DND-41 (cell line): ENCODE results near the gene TWF2.

Experiments
- ATAC-seq: fragments of 200-7000 bp; cut with Tn5 transposase; 3 replicates; pipeline ENCODE4 v1.9.1; 2021; ENCODE audit warnings: low read depth; ENCODE audit not compliant: insufficient read depth
- DNase-seq: peaks from one replicate; pipeline ENCODE4 v3.0.0-alpha.2; 2020
- H2AFZ ChIP-seq: 2 replicates; pipeline ENCODE4 v1.6.0; 2012; ENCODE audit warnings: low read depth, low read length
- H3K27ac ChIP-seq: 2 replicates; pipeline ENCODE4 v1.5.1; 2012; ENCODE audit warnings: low read length, inconsistent platforms
- H3K27me3 ChIP-seq: fragments of 200-600 bp; sonication (generic); 2 replicates; pipeline ENCODE4 v1.6.0; 2012; ENCODE audit warnings: low read length, mild to moderate bottlenecking, inconsistent platforms; ENCODE audit not compliant: insufficient read depth, poor library complexity
- H3K36me3 ChIP-seq: 2 replicates; pipeline ENCODE4 v1.5.1; 2012; ENCODE audit warnings: low read length, inconsistent platforms; ENCODE audit not compliant: insufficient read depth
- H3K4me1 ChIP-seq: 2 replicates; pipeline ENCODE4 v1.5.1; 2012; ENCODE audit warnings: mild to moderate bottlenecking, low read length; ENCODE audit not compliant: insufficient read depth
- H3K4me2 ChIP-seq: 2 replicates; pipeline ENCODE4 v1.6.0; 2012; ENCODE audit warnings: mild to moderate bottlenecking, moderate library complexity, low read length, inconsistent platforms; ENCODE audit not compliant: insufficient read depth
- H3K4me3 ChIP-seq, 2 experiments: fragments of 200-600 bp in 1 of 2; shearing (Covaris generic) in 1 of 2; 2 replicates each; pipeline ENCODE4 v1.5.1; 2012 to 2016; ENCODE audit warnings: inconsistent platforms in 2 of 2, low read length in 2 of 2, mild to moderate bottlenecking in 2 of 2, low read depth in 1 of 2, moderate library complexity in 1 of 2
- H3K79me2 ChIP-seq: 2 replicates; pipeline ENCODE4 v1.6.0; 2012; ENCODE audit warnings: low read length, inconsistent platforms; ENCODE audit not compliant: insufficient read depth
- H3K9ac ChIP-seq: 2 replicates; pipeline ENCODE4 v1.6.0; 2012; ENCODE audit warnings: low read depth, mild to moderate bottlenecking, inconsistent platforms, low read length, moderate library complexity
- H3K9me3 ChIP-seq: 2 replicates; pipeline ENCODE4 v1.5.1; 2012; ENCODE audit warnings: low read length, moderate library complexity, mild to moderate bottlenecking, inconsistent platforms; ENCODE audit not compliant: insufficient read depth, severe bottlenecking
- H4K20me1 ChIP-seq: 2 replicates; pipeline ENCODE4 v1.6.0; 2012; ENCODE audit warnings: low read length; ENCODE audit not compliant: insufficient read depth
- CTCF ChIP-seq: IDR thresholded peaks from 2 replicates; pipeline ENCODE4 v1.5.1; 2012; ENCODE audit warnings: borderline replicate concordance, low read length, moderate library complexity, mild to moderate bottlenecking; ENCODE audit not compliant: poor library complexity, severe bottlenecking; ENCODE audit errors: extremely low read depth
- EZH2 ChIP-seq: IDR thresholded peaks from 3 replicates; pipeline ENCODE4 v1.6.1; 2012; ENCODE audit warnings: borderline replicate concordance, low read depth, mild to moderate bottlenecking, moderate library complexity, low read length, inconsistent platforms; ENCODE audit not compliant: severe bottlenecking

Gene TWF2

GRCh38 chr3:52213901-52214300, 25.1 kb downstream of the TWF2 start:
- DNase-seq, result no peak
- TF ChIP-seq CTCF, result no peak
- TF ChIP-seq EZH2, result no peak
- Histone ChIP-seq H3K4me2 (no peak overlapping the region), H4K20me1 (no peaks in the 10 kb centered on the region; the same call in 1 of the 2 replicates), H3K9ac (no peak overlapping the region), H3K4me1 (no peaks in the 10 kb centered on the region), H3K27me3 (no peaks in the 10 kb centered on the region), H3K9me3 (no peaks in the 10 kb centered on the region), H3K79me2 (no peaks in the 10 kb centered on the region), H2AFZ (no peak overlapping the region), H3K27ac (no peak overlapping the region), H3K4me3 (no peak overlapping the region), H3K36me3 (peaks cover 68% of the 10 kb centered on the region)
- no peak for ATAC-seq

GRCh38 chr3:52213005-52213404, 26.0 kb downstream of the TWF2 start:
- H3K4me2 ChIP-seq, result no peak overlapping the region
- no peak for DNase-seq
- H3K27me3 ChIP-seq, result no peaks in the 10 kb centered on the region
- H4K20me1 ChIP-seq, result no peaks in the 10 kb centered on the region; the same call in 1 of the 2 replicates
- H3K4me3 ChIP-seq, result no peak overlapping the region
- no peak for TF ChIP-seq CTCF
- TF ChIP-seq EZH2, result no peak
- H3K27ac ChIP-seq, result no peak overlapping the region
- H3K79me2 ChIP-seq, result no peaks in the 10 kb centered on the region
- H3K9me3 ChIP-seq, result no peaks in the 10 kb centered on the region
- ATAC-seq, result no peak
- peaks cover 77% of the 10 kb centered on the region for H3K36me3 ChIP-seq
- H3K9ac ChIP-seq, result no peak overlapping the region
- no peak overlapping the region for H2AFZ ChIP-seq
- no peaks in the 10 kb centered on the region for H3K4me1 ChIP-seq

GRCh38 chr3:52211268-52211891, 27.6 kb downstream of the TWF2 start:
- Histone ChIP-seq H3K27me3 (no peaks in the 10 kb centered on the region), H3K79me2 (no peaks in the 10 kb centered on the region), H3K4me1 (no peaks in the 10 kb centered on the region), H3K9ac (no peak overlapping the region), H3K27ac (no peak overlapping the region), H3K36me3 (peaks cover 90% of the 10 kb centered on the region), H2AFZ (no peak overlapping the region), H4K20me1 (no peaks in the 10 kb centered on the region; the same call in 1 of the 2 replicates), H3K9me3 (no peaks in the 10 kb centered on the region), H3K4me3 (no peak overlapping the region), H3K4me2 (no peak overlapping the region)
- DNase-seq, result no peak
- TF ChIP-seq EZH2, result no peak
- no peak for TF ChIP-seq CTCF
- no peak for ATAC-seq
